HCT116 (cell line): ENCODE measurements around the gene RHOT1. TPM values are rescaled to one million over a fixed set of nuclear protein-coding genes. Genes with fewer than 3 reads are reported as not detected.

Source experiments
- ATAC-seq: fragments of 200-7000 bp; cut with Tn5 transposase; 2 replicates; pipeline ENCODE4 v1.9.1; 2020; ENCODE audit warnings: mild to moderate bottlenecking, moderate library complexity
- BruUV-seq: library from RNA; stranded (reverse); fragments of 400-500 nt; replicated peaks from 2 replicates; lab custom pipeline; 2021; lab: Mats Ljungman, UMichigan
- CTCF ChIA-PET: fragments of 300-600 bp; sonication (Branson Sonifier 250); formaldehyde crosslinking; loops from one replicate; lab custom pipeline; 2021; ENCODE audit warnings: antibody characterized with exemption; lab: Charles Lee
- POLR2A ChIA-PET: fragments of 300-600, 350-600 bp; sonication (Branson Sonifier 250); formaldehyde crosslinking; loops from one replicate; lab custom pipeline; 2021; ENCODE audit warnings: antibody characterized with exemption; lab: Charles Lee
- RAD21 ChIA-PET, 2 experiments: fragments of 300-600 bp; sonication (Branson Sonifier 250); formaldehyde crosslinking; loops; one replicate each; lab custom pipeline; 2023; ENCODE audit warnings: low total read pairs in 2 of 2; ENCODE audit not compliant: uncharacterized antibody in 2 of 2, unreplicated experiment in 2 of 2, low non-redundant PET in 1 of 2; lab: Charles Lee
- DNase-seq: peaks from one replicate; pipeline ENCODE4 v3.0.0-alpha.2; 2010; ENCODE audit warnings: low read depth, low spot score
- H2AFZ ChIP-seq: fragments of 200-600 bp; shearing (Covaris generic), sonication (generic); 2 replicates; pipeline ENCODE4 v1.6.1; 2017; ENCODE audit warnings: low read depth, mixed run types, mixed read lengths, antibody characterized with exemption, low read length; ENCODE audit not compliant: poor library complexity, severe bottlenecking
- H3K27ac ChIP-seq: 2 replicates; pipeline ENCODE4 v1.5.1; 2012; ENCODE audit warnings: low read depth, low read length
- H3K27me3 ChIP-seq: fragments of 200-600 bp; sonication (generic); 2 replicates; pipeline ENCODE4 v1.6.1; 2016; ENCODE audit warnings: mixed run types, low read length, mixed read lengths; ENCODE audit not compliant: insufficient read depth
- H3K36me3 ChIP-seq, 2 experiments: fragments of 200-500 bp in 1 of 2; fragments of 200-600 bp in 1 of 2; sonication (Bioruptor generic) in 1 of 2; sonication (generic) in 1 of 2; 2 replicates each; pipeline versions ENCODE4 v1.5.1 to v1.6.1; 2014 to 2016; ENCODE audit warnings: low read length in 2 of 2, inconsistent platforms in 1 of 2, mixed read lengths in 1 of 2, mixed run types in 1 of 2; ENCODE audit not compliant: insufficient read depth in 2 of 2, control insufficient read depth in 1 of 2
- H3K4me1 ChIP-seq, 2 experiments: fragments of 200-600 bp in 1 of 2; sonication (generic) in 1 of 2; 2 replicates each; pipeline versions ENCODE4 v1.5.1 to v1.6.1; 2012 to 2017; ENCODE audit warnings: low read length in 2 of 2, inconsistent platforms in 1 of 2, mild to moderate bottlenecking in 1 of 2, mixed read lengths in 1 of 2, mixed run types in 1 of 2, moderate library complexity in 1 of 2; ENCODE audit not compliant: insufficient read depth in 2 of 2, control insufficient read depth in 1 of 2
- H3K4me2 ChIP-seq: fragments of 200-600 bp; sonication (generic); 2 replicates; pipeline ENCODE4 v1.6.1; 2017; ENCODE audit warnings: mixed run types, low read length, mixed read lengths
- H3K4me3 ChIP-seq, 2 experiments: fragments of 200-600 bp in 1 of 2; sonication (generic) in 1 of 2; replicated peaks in 1 of 2; 2 replicates each; pipeline ENCODE4 v1.5.1; 2011 to 2016; ENCODE audit warnings: low read length in 2 of 2, control low read depth in 1 of 2, low read depth in 1 of 2, mild to moderate bottlenecking in 1 of 2, mixed read lengths in 1 of 2, mixed run types in 1 of 2
- H3K79me2 ChIP-seq: fragments of 200-600 bp; sonication (generic); 2 replicates; pipeline ENCODE4 v1.6.1; 2017; ENCODE audit warnings: mild to moderate bottlenecking, mixed run types, low read length, moderate library complexity, mixed read lengths; ENCODE audit not compliant: insufficient read depth
- H3K9ac ChIP-seq: fragments of 200-600 bp; sonication (generic); 2 replicates; pipeline ENCODE4 v1.6.1; 2016; ENCODE audit warnings: low read length, mixed read lengths
- H3K9me2 ChIP-seq: fragments of 200-600 bp; sonication (generic), shearing (Covaris generic); 2 replicates; pipeline ENCODE4 v1.6.1; 2017; ENCODE audit warnings: mixed run types, mild to moderate bottlenecking, moderate library complexity; ENCODE audit not compliant: insufficient read depth
- H3K9me3 ChIP-seq, 2 experiments: fragments of 200-500 bp in 1 of 2; fragments of 200-600 bp in 1 of 2; sonication (Bioruptor generic) in 1 of 2; sonication (generic) in 1 of 2; 2 replicates each; pipeline ENCODE4 v1.6.1; 2014 to 2017; ENCODE audit warnings: low read length in 2 of 2, mixed read lengths in 2 of 2, inconsistent platforms in 1 of 2, low read depth in 1 of 2, mild to moderate bottlenecking in 1 of 2, mixed run types in 1 of 2, moderate library complexity in 1 of 2; ENCODE audit not compliant: control insufficient read depth in 1 of 2, insufficient read depth in 1 of 2
- H4K20me1 ChIP-seq: fragments of 200-600 bp; sonication (generic), shearing (Covaris generic); 2 replicates; pipeline ENCODE4 v1.6.1; 2017; ENCODE audit warnings: mixed run types, mild to moderate bottlenecking, moderate library complexity; ENCODE audit not compliant: insufficient read depth
- CBX3 ChIP-seq: IDR thresholded peaks from 2 replicates; pipeline ENCODE4 v1.6.1; 2012; ENCODE audit warnings: low read depth
- CTCF ChIP-seq, 3 experiments: fragments of 200-600 bp in 1 of 3; sonication (generic) in 1 of 3; IDR thresholded peaks in 2 of 3; conservative IDR thresholded peaks in 1 of 3; 2 replicates each; pipeline ENCODE4 v1.5.1; 2012 to 2017; ENCODE audit warnings: low read depth in 2 of 3, low read length in 2 of 3, antibody characterized with exemption in 1 of 3, borderline replicate concordance in 1 of 3, control low read depth in 1 of 3, mild to moderate bottlenecking in 1 of 3, mixed read lengths in 1 of 3, mixed run types in 1 of 3, moderate library complexity in 1 of 3; ENCODE audit not compliant: insufficient read depth in 1 of 3
- EGR1 ChIP-seq: IDR thresholded peaks from 2 replicates; pipeline ENCODE4 v1.6.1; 2012; ENCODE audit warnings: low read depth
- ELF1 ChIP-seq: IDR thresholded peaks from 2 replicates; pipeline ENCODE4 v1.6.1; 2012; ENCODE audit warnings: low read depth, borderline replicate concordance
- EZH2 ChIP-seq: fragments of 200-600 bp; sonication (generic); IDR thresholded peaks from 2 replicates; pipeline ENCODE4 v1.6.1; 2017; ENCODE audit warnings: antibody characterized with exemption, mixed run types
- FOSL1 ChIP-seq: IDR thresholded peaks from 2 replicates; pipeline ENCODE4 v1.6.1; 2012; ENCODE audit warnings: low read depth
- RAD21 ChIP-seq: IDR thresholded peaks from 2 replicates; pipeline ENCODE4 v1.6.1; 2012; ENCODE audit warnings: low read depth, mild to moderate bottlenecking
- SIN3A ChIP-seq: IDR thresholded peaks from 2 replicates; pipeline ENCODE4 v1.6.1; 2012; ENCODE audit warnings: low read depth
- SRF ChIP-seq: IDR thresholded peaks from 2 replicates; pipeline ENCODE4 v1.6.1; 2012; ENCODE audit warnings: low read depth
- TCF7L2 ChIP-seq: IDR thresholded peaks from 2 replicates; pipeline ENCODE4 v1.7.0; 2011; ENCODE audit warnings: borderline replicate concordance, inconsistent platforms; ENCODE audit not compliant: insufficient read depth, insufficient read length; ENCODE audit errors: extremely low read depth
- YY1 ChIP-seq: IDR thresholded peaks from 2 replicates; pipeline ENCODE4 v1.6.1; 2011; ENCODE audit warnings: low read length, low read depth, moderate library complexity, mild to moderate bottlenecking; ENCODE audit not compliant: insufficient replicate concordance; ENCODE audit errors: extremely low read depth
- intact Hi-C: fragments of 100-400 bp; cut with micrococcal nuclease; formaldehyde crosslinking; loops from 2 replicates; pipeline ENCODE4 v1.10.0; 2022
- total RNA-seq: library from RNA; stranded (reverse); gene quantifications from one replicate; pipeline ENCODE4 v1.2.1, GENCODE V29; 2021; ENCODE audit not compliant: unreplicated experiment

The RHOT1 gene
- total RNA-seq, 1 experiment from 2014 or later, result 33.3 TPM

GRCh38 chr17:32253117-32253611 lies 110.9 kb downstream of the RHOT1 start:
- no peaks in the 10 kb centered on the region for H3K9me2 ChIP-seq
- ChIA-PET POLR2A (no interaction called here), CTCF (interaction anchor here (0.6 to 1.9 kb wide), 15 partner anchors 8 to 515 kb away, joined by 3 to 17 read pairs (median 3); partner anchors contain the start of gene PSMD11)

More at GRCh38 chr17:32253117-32253611, 110.9 kb downstream of the RHOT1 start:
- no peak for TF ChIP-seq FOSL1
- TF ChIP-seq ELF1, result no peak
- peak; percentile 89 to 99 (median 98) for TF ChIP-seq CTCF (IDR thresholded peaks at IDR 0.05 in 2 of 3, conservative IDR thresholded peaks at IDR 0.05 in 1 of 3; ENCODE audit: borderline replicate concordance in 1 of 3, insufficient read depth in 1 of 3, low read depth in 2 of 3, low read length in 2 of 3)
- TF ChIP-seq YY1, result no peak
- TF ChIP-seq EGR1, result no peak
- peak; percentile 52; the same call in 1 of the 2 replicates for TF ChIP-seq CBX3
- TF ChIP-seq EZH2, result no peak
- TF ChIP-seq RAD21, result peak; percentile 94
- TF ChIP-seq SIN3A, result no peak
- TF ChIP-seq TCF7L2, result no peak
- TF ChIP-seq SRF, result no peak
- TF ChIP-seq, all 23 proteins: peak for 3
- no TSS peak for BruUV-seq
- Histone ChIP-seq H3K27me3 (no peaks in the 10 kb centered on the region), H4K20me1 (no peaks in the 10 kb centered on the region), H3K9me3 (no peaks in the 10 kb centered on the region), H3K4me2 (no peak overlapping the region), H2AFZ (no peak overlapping the region), H3K27ac (no peak overlapping the region), H3K4me3 (no peak overlapping the region), H3K4me1 (no peaks in the 10 kb centered on the region), H3K79me2 (no peaks in the 10 kb centered on the region), H3K9ac (no peak overlapping the region), H3K36me3 (no peaks in the 10 kb centered on the region)
- ATAC-seq, result peak; percentile 98
- intact Hi-C loops, result loop anchor here (1.0 to 10.0 kb wide), 2 partner anchors 66 to 502 kb away; no protein-coding TSS in a partner anchor
- RAD21 ChIA-PET, result interaction anchor here in 1 of 2 experiments (0.6 to 1.7 kb wide), 2 partner anchors 66 to 208 kb away, joined by 3 to 10 read pairs; no protein-coding TSS in a partner anchor
- peak; percentile 54 for DNase-seq
